Forelimb muscle (tissue), 1 donor: ENCODE data around the gene FBXO5. TPM values are rescaled to one million over a fixed set of nuclear protein-coding genes. Genes with fewer than 3 reads are reported as not detected.

ENCODE experiments used
- DNase-seq: peaks from one replicate; pipeline ENCODE4 v3.0.0-alpha.2; 2013; ENCODE audit warnings: low read depth
- polyA plus RNA-seq: library from polyadenylated mRNA; unstranded; fragments of 120-200 nt; gene quantifications from one replicate; pipeline ENCODE4 v1.2.1, GENCODE V29; 2013; ENCODE audit not compliant: insufficient read length

Gene FBXO5
- polyA plus RNA-seq, 1 donor, result 12.3 TPM

DNA sequence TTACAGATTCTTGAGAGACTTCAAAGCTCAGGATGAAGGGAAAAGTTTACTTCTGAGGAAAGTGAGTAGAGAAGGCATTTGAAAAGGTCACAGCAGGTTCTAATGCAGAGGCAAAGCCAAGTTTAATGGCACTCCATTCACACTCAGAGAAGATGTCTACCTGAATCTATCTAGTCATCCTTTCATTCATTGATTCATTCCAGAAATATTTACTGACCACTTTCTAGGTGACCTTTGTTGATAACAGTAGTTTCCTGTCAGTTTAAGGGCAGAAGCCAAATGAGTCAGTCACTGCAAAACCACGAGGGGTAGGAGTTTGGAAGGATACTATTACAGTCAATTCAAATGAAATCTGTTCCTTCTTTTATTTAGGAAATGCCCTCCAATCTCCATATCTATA lies 30.8 kb downstream of the FBXO5 start:
- no peak for DNase-seq

DNA sequence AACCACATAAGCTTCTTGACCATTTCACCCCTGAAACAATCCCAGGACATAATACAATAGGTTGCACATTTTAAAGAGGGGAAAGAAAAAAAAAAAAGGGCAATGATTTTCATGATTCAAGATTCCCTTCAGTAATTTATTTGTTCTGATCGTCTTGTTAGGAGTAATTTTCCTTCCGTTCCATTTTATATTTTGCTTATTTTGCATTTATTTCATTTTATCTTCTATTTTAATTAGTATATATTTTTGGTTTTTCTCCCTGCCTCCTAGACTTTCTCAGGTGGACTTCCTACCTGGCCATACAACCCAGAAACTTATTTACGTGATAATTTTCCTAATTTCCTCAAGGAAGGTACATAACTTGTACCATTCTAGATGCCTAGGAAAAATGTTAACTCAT lies 32.6 kb downstream of the FBXO5 start:
- DNase-seq, result no peak

- no peak for DNase-seq
Measured at GRCh38 chr6:152948150-152948768, 34.6 kb downstream of the FBXO5 start.

DNA sequence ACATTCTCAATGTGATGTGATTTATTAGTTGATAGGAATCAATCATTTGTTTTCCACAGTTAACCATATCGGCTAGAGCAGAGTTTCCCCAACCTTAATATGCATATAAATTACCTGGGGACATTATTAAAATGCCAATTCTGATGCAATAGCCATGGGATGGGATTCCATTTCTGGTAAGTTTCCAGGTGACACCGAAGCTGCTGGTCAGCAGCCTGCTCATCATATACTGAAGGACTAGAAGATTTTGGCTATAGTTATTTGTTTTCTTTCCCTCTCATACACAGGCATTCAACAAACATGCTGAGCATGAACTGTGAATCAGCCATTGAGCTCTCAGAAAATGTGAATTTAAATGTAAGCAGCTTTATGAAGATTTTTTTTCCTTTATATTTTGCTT lies 35.8 kb downstream of the FBXO5 start:
- DNase-seq, result no peak

- no peak for DNase-seq
Measured at GRCh38 chr6:152946484-152946883, 36.4 kb downstream of the FBXO5 start.

DNA sequence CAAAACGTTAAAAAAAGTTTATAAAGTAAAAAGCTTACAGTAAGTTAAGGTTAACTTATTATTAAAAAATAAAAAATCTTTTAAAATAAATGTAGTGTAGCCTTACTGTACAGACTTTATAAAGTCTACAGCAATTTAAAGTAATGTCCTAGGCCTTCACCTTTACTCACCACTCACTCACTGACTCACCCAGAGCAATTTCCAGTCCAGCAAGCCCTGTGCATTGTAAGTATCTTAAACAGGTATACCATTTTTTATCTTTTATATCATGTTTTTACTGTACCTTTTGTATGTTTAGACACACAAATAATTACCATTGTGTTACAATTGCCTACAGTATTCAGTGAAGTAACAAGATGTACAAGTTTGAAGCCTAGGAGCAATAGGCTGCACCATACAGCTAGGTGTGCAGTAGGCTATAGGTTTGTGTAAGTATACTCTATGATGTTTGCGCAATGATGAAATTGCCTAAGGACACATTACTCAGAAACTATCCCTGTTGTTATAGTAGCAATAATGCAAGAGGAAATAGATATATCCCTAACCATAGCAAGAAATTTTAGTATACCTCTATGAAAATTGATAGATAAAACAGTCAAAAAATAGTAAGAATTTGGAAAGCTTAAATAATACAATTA lies 39.5 kb downstream of the FBXO5 start:
- DNase-seq, result no peak

GRCh38 chr6:152942319-152942869 lies 40.4 kb downstream of the FBXO5 start:
- no peak for DNase-seq

DNA sequence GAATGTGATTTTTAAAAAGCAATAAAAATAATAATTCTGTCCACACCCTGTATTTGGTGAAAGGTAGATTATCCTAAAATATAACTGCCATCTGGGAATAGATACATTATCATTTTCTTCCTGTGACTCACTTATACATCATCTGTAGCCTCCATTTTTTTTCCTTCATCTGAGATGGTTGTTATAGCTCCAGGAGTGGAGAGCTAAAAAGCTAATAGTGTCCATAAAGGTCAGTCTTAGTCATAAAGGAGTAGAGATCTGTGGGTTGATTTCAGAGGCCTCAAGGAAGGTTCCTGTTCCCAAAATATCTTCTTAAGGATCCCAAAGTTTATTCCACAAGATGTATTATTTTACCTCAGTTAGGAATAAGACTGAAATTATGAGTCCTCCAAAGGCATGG lies 41.1 kb downstream of the FBXO5 start:
- DNase-seq, result no peak

DNA sequence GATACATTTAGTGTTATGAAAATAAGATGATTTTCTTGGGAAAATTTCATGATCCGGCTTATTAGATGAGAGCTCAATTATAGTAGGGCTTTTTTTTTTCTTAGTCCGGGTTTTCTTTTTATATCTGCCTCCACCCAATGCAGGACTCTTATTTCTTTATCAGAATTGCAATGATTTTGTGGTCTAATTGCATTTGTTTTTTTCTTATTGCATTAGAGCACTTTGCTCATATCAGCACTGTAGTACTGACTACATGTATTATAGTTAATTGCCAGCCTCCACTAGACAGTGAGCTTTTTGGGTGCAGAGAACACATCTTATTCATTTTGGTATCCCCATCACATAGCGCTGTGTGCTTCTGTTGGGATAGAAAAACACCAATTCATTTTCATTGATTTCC lies 50.0 kb downstream of the FBXO5 start:
- DNase-seq, result no peak

GRCh38 chr6:152922706-152923105 lies 60.1 kb downstream of the FBXO5 start:
- DNase-seq, result no peak

Other genes with a start within 250 kb of the FBXO5 start
- gene VIP, start 232.2 kb downstream of the FBXO5 start, polyA plus RNA-seq, result 2.3 TPM
- 18.9 TPM for gene MTRF1L, start 19.7 kb upstream of the FBXO5 start, polyA plus RNA-seq
- gene RGS17, start 148.2 kb upstream of the FBXO5 start, polyA plus RNA-seq, result 1.2 TPM